Body of pancreas (tissue), 4 donors: Measurements from ENCODE around the gene TAOK3. TPM values are rescaled to one million over a fixed set of nuclear protein-coding genes. Genes with fewer than 3 reads are reported as not detected.

Source experiments
- ATAC-seq: fragments of 150-250 bp; one replicate; pipeline ENCODE4 v1.9.1; 2016
- DNase-seq, 4 donors: peaks; one replicate each; pipeline ENCODE4 v3.0.0-alpha.2; 2019
- H3K27ac ChIP-seq, 4 donors: fragments of 200-600 bp; sonication (generic); 1 replicate in 3 of 4; 2 replicates in 1 of 4; pipeline versions ENCODE4 v1.5.1 to v1.6.1; 2016 to 2019; ENCODE audit warnings: mild to moderate bottlenecking in 1 of 4, mixed read lengths in 1 of 4, moderate library complexity in 1 of 4
- H3K27me3 ChIP-seq, 2 donors: fragments of 200-600 bp; sonication (generic); one replicate each; pipeline ENCODE4 v1.6.0; 2016; ENCODE audit warnings: mild to moderate bottlenecking in 1 of 2
- H3K36me3 ChIP-seq, 2 donors: fragments of 200-600 bp; sonication (generic); replicated peaks in 1 of 2; 2 replicates each; pipeline ENCODE4 v1.5.1; 2016; ENCODE audit warnings: low read depth in 2 of 2; ENCODE audit not compliant: insufficient read depth in 1 of 2
- H3K4me1 ChIP-seq: fragments of 200-600 bp; sonication (generic); one replicate; pipeline ENCODE4 v1.6.0; 2016
- H3K4me3 ChIP-seq, 2 donors: fragments of 200-600 bp; sonication (generic); 1 replicate in 1 of 2; 2 replicates in 1 of 2; pipeline ENCODE4 v1.5.1; 2016 to 2019
- H3K9me3 ChIP-seq, 3 donors: fragments of 200-600 bp; sonication (generic); 1 replicate in 2 of 3; 2 replicates in 1 of 3; pipeline ENCODE4 v1.5.1; 2016
- CTCF ChIP-seq, 7 experiments: fragments of 450-650 bp in 4 of 7; fragments of 200-600 bp in 3 of 7; sonication (generic) in 3 of 7; IDR thresholded peaks; one replicate each; pipeline ENCODE4 v1.5.1; 2016 to 2019; ENCODE audit warnings: antibody characterized with exemption in 7 of 7
- POLR2A ChIP-seq, 3 donors: fragments of 450-650 bp; IDR thresholded peaks; one replicate each; pipeline ENCODE4 v1.6.1; 2016; ENCODE audit warnings: antibody characterized with exemption in 3 of 3, mild to moderate bottlenecking in 2 of 3
- WGBS, 2 donors: methylation state at CpG; one replicate each; pipeline ENCODE4 v1.1.5; 2017; 5-methylcytosine and 5-hydroxymethylcytosine counted together
- intact Hi-C: fragments of 100-400 bp; cut with DNase I; formaldehyde crosslinking; loops from one replicate; pipeline ENCODE4 v1.15.1; 2023
- total RNA-seq, 2 donors: library from RNA; depleted of rRNA; stranded (reverse); fragments of >200 nt; gene quantifications; one replicate each; pipeline ENCODE4 v1.1.0, GENCODE V29; 2016

TAOK3 gene
- total RNA-seq, 2 donors from 2014 or later = 15.6 to 29.3 TPM

- 24 to 30% methylated on average over 6 of the region's 6 CpGs for WGBS, 2 donors
- TF ChIP-seq CTCF (IDR thresholded peaks at IDR 0.05) (no peak), POLR2A (IDR thresholded peaks at IDR 0.05) (no peak)
- Histone ChIP-seq H3K36me3 (no peaks in the 10 kb centered on the region), H3K9me3 (no peaks in the 10 kb centered on the region), H3K4me3 (no peak overlapping the region), H3K4me1 (peaks cover 12% of the 10 kb centered on the region), H3K27me3 (no peaks in the 10 kb centered on the region), H3K27ac (no peak overlapping the region)
- DNase-seq (no peak), ATAC-seq (no peak)
- intact Hi-C loops = no loop called here
These were observed 35.4 kb downstream of the TAOK3 start for GRCh38 chr12:118337194-118337838.

GRCh38 chr12:118336123-118336522 lies 36.6 kb downstream of the TAOK3 start:
- TF ChIP-seq POLR2A (IDR thresholded peaks at IDR 0.05) = no peak
- no peak for TF ChIP-seq CTCF (IDR thresholded peaks at IDR 0.05)
- H3K36me3 ChIP-seq = no peaks in the 10 kb centered on the region

GRCh38 chr12:118334939-118335567 lies 37.7 kb downstream of the TAOK3 start:
- H3K27me3 ChIP-seq = no peaks in the 10 kb centered on the region
- no peak for DNase-seq
- TF ChIP-seq POLR2A (IDR thresholded peaks at IDR 0.05) = no peak
- no peak for TF ChIP-seq CTCF (IDR thresholded peaks at IDR 0.05)
- no peaks in the 10 kb centered on the region for H3K36me3 ChIP-seq
- no peaks in the 10 kb centered on the region for H3K9me3 ChIP-seq
- peaks cover 14% of the 10 kb centered on the region for H3K4me1 ChIP-seq
- H3K4me3 ChIP-seq = no peak overlapping the region
- 87 to 89% methylated on average over 4 of the region's 4 CpGs for WGBS, 2 donors
- no peak overlapping the region for H3K27ac ChIP-seq
- ATAC-seq = no peak
- intact Hi-C loops = no loop called here

More at GRCh38 chr12:118336123-118336522, 36.6 kb downstream of the TAOK3 start:
- no peak overlapping the region for H3K27ac ChIP-seq
- H3K4me3 ChIP-seq = no peak overlapping the region
- no peak for ATAC-seq
- peaks cover 5% of the 10 kb centered on the region for H3K4me1 ChIP-seq
- intact Hi-C loops = no loop called here
- no peaks in the 10 kb centered on the region for H3K9me3 ChIP-seq
- H3K27me3 ChIP-seq = no peaks in the 10 kb centered on the region
- WGBS, 2 donors = 10 to 24% methylated on average over 2 of the region's 2 CpGs
- no peak for DNase-seq

GRCh38 chr12:118334241-118334640 lies 38.5 kb downstream of the TAOK3 start:
- H3K27ac ChIP-seq = no peak overlapping the region
- H3K4me1 ChIP-seq = peaks cover 14% of the 10 kb centered on the region
- intact Hi-C loops = no loop called here
- no peak for TF ChIP-seq CTCF (IDR thresholded peaks at IDR 0.05)
- H3K9me3 ChIP-seq = no peaks in the 10 kb centered on the region
- no peaks in the 10 kb centered on the region for H3K36me3 ChIP-seq
- H3K27me3 ChIP-seq = no peaks in the 10 kb centered on the region
- no peak for ATAC-seq
- WGBS, 2 donors = 96 to 98% methylated on average over 3 of the region's 3 CpGs
- DNase-seq = no peak
- no peak overlapping the region for H3K4me3 ChIP-seq

- WGBS, 2 donors = 77 to 83% methylated on average over 4 of the region's 4 CpGs
- DNase-seq = peak in 1 of 4 donors; percentile 11
These were observed 40.2 kb downstream of the TAOK3 start for GRCh38 chr12:118332511-118332910.

More at GRCh38 chr12:118332511-118332910, 40.2 kb downstream of the TAOK3 start:
- no peaks in the 10 kb centered on the region for H3K36me3 ChIP-seq
- no peak for ATAC-seq
- H3K4me1 ChIP-seq = peaks cover 14% of the 10 kb centered on the region
- TF ChIP-seq CTCF (IDR thresholded peaks at IDR 0.05) (no peak), POLR2A (IDR thresholded peaks at IDR 0.05) (no peak)
- H3K27ac ChIP-seq = no peak overlapping the region
- H3K27me3 ChIP-seq = no peaks in the 10 kb centered on the region
- intact Hi-C loops = no loop called here
- no peak overlapping the region for H3K4me3 ChIP-seq
- H3K9me3 ChIP-seq = no peaks in the 10 kb centered on the region
